HG03571 (cell line): Measurements from ENCODE around the gene FBXL13.
"Not testable (repeated sequence)": the region's sequence is repeated elsewhere in the genome, so short reads cannot be mapped to it uniquely, and the experiment has no call there.

Experiments used
- ATAC-seq: cut with Tn5 transposase; IDR thresholded peaks from one replicate; pipeline ENCODE4 v1.9.1; 2021; ENCODE audit not compliant: unreplicated experiment

FBXL13 gene

GRCh38 chr7:102988088-102988487 lies 86.5 kb downstream of the FBXL13 start:
- no peak for ATAC-seq

DNA sequence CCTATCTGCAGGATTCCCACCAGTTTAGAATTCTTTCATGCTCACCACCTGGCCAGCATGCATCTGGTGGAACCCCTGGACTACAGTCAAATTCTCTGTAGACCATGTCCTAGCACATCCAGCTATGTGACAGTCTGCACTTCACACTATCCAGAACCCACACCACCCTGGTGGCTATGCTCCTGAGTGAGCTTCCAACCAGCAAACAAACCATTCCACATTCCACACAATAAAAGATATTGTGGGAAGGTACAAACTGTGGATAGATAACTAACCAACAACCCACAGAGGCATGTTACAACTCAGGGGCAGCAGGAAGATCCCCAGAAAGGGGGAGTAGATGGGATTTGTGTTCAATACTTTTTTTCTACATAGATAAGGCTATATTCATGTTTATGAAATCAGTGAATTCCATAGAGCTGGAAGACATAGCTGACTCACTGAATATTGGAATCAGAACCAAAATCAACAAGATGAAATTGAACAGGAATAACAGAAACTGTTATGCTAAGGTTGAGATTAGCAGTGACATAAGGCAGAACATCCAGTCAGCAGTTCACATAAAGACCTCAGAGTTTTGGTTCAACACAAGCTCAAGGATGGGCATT lies 89.3 kb downstream of the FBXL13 start:
- ATAC-seq: no peak

- no peak for ATAC-seq
Observed at GRCh38 chr7:102983602-102984001, 91.0 kb downstream of the FBXL13 start.

GRCh38 chr7:102982235-102982634 lies 92.4 kb downstream of the FBXL13 start:
- no peak for ATAC-seq

DNA sequence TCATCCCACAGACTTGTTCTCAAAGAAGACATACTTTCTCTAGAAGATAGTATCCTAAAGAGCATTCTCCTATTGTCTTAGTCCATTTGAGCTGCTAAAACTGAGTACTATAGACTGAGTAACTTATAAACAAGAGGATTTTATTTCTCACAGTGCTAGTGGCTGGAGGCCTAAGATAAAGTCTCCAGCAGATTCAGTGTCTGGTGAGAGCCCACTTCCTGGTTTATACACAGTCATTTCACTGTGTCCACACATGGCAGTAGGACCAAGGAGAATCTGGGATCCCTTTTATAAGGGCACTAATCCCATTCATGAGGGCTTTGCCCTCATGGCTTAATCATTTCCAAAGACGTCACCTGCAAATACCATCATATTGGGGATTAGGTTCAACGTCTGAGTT lies 93.1 kb downstream of the FBXL13 start:
- ATAC-seq: no peak

- ATAC-seq: no peak
Observed at GRCh38 chr7:102979670-102980069, 94.9 kb downstream of the FBXL13 start.

- no peak for ATAC-seq
Observed at GRCh38 chr7:102978284-102978683, 96.3 kb downstream of the FBXL13 start.

DNA sequence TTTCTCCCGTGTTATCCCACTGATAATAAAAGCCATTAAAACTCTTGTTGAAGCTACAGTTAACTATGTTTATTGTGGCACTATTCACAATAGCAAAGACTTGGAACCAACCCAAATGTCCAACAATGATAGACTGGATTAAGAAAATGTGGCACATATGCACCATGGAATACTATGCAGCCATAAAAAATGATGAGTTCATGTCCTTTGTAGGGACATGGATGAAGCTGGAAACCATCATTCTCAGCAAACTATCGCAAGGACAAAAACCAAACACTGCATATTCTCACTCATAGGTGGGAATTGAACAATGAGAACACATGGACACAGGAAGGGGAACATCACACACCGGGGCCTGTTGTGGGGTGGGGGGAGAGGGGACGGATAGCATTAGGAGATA lies 97.0 kb downstream of the FBXL13 start:
- not testable (repeated sequence) for ATAC-seq

GRCh38 chr7:102976493-102976892 lies 98.1 kb downstream of the FBXL13 start:
- ATAC-seq: no peak

DNA sequence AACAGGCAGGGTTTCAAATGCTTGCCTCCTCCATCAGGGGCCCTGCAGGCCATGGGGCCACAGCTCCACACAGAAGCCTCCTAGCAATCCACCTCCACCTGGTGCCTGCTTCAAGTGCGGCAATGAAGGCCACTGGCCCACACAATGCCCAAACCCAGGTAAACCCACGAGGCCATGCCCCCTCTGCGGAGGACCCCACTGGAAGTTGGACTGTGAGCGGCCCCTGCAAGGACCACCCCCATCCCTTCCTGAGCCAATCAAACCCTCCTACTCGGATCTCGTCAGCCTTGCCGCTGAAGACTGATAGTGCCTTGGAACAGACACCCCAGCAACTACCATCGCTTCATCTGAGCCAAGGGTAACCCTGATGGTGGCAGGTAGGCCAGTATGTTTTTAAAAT lies 98.7 kb downstream of the FBXL13 start:
- ATAC-seq: no peak

GRCh38 chr7:102974366-102975236 lies 100.0 kb downstream of the FBXL13 start:
- no peak for ATAC-seq

DNA sequence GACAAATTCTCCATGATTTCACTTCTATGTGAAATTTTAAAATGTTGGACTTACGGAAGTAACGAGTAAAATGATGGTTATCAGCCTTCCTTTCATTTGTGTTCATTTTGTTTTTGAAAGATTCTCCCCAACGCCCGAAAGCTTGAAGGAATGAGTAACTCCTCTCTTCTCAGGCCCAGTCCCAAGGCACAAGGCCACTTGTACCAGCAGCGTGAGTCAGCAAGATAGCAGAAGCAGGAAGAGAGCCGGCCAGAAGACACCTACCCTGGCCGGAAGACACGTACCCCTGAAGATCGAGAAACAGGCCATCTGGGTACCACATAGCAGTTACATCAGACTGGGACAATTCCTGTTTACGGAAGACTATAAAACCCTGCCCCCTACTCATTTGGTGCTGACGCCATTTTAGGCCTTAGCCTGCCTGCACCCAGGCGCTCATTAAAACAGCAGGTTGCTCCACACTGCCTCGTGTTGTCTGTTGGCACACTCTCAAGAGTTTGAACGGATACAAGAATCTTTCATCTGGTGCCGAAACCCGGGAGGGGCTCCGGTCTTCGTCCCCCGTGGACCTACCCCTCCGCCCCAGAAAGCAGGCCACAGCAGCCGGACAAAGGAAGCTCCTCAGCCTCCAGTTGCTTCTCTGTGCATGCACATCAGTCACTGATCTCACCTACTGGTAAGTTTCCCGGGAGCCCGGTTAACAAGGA lies 101.3 kb downstream of the FBXL13 start:
- ATAC-seq: no peak

GRCh38 chr7:102967798-102968197 lies 106.8 kb downstream of the FBXL13 start:
- ATAC-seq: no peak

DNA sequence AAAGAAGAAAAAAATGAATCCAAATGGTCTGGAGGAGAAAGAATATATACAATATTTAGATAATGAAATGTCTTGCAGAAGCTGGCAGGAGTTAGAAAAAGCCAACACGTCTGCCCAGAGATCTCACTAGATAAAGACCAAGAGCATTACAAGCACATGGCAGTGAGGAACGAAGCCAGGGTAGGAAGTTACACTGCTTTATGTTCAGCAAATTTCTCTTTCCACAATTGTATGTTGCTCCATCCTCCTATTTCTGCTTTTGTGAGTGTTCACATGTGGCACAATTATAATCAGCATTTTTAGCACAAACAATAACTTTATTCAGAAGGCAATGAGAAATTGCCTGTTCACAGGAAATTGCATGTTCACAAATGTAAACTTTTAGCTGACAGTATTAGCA lies 108.1 kb downstream of the FBXL13 start:
- no peak for ATAC-seq

DNA sequence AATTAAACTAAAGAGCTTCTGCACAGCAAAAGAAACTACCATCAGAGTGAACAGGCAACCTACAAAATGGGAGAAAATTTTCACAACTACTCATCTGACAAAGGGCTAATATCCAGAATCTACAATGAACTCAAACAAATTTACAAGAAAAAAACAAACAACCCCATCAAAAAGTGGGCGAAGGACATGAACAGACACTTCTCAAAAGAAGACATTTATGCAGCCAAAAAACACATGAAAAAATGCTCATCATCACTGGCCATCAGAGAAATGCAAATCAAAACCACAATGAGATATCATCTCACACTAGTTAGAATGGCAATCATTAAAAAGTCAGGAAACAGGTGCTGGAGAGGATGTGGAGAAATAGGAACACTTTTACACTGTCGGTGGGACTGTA lies 112.6 kb downstream of the FBXL13 start:
- not testable (repeated sequence) for ATAC-seq

- not testable (repeated sequence) for ATAC-seq
Observed at GRCh38 chr7:102958004-102958403, 116.6 kb downstream of the FBXL13 start.

DNA sequence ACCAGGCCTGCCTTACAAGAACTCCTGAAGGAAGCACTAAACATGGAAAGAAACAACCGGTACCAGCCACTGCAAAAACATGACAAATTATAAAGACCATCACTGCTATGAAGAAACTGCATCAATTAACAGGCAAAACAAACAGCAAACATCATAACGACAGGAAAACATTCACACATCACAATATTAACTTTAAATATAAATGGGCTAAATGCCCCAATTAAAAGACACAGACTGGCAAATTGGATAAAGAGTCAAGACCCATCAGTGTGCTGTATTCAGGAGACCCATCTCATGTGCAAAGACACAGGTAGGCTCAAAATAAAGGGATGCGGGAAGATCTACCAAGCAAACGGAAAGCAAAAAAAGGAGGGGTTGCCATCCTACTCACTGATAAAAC lies 120.2 kb downstream of the FBXL13 start:
- not testable (repeated sequence) for ATAC-seq

- no peak for ATAC-seq
Observed at GRCh38 chr7:102953406-102953805, 121.2 kb downstream of the FBXL13 start.

DNA sequence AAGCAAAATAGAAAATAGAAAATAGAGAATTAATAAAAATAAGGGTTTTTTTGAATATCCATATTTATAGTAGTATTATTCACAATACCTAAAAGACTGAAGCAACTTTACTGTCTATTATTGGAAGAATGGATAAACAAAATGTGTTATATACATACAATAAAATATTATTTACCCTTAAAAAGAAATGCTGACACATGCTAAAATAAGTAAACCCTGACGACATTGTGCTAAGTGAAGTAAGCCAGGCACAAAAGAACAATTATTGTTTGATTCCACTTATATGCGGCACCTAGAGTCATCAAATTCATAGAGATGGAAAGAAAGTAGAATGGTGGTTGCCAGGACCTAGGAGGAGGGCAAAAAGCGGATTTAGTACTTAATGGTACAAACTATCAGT lies 122.8 kb downstream of the FBXL13 start:
- no peak for ATAC-seq

DNA sequence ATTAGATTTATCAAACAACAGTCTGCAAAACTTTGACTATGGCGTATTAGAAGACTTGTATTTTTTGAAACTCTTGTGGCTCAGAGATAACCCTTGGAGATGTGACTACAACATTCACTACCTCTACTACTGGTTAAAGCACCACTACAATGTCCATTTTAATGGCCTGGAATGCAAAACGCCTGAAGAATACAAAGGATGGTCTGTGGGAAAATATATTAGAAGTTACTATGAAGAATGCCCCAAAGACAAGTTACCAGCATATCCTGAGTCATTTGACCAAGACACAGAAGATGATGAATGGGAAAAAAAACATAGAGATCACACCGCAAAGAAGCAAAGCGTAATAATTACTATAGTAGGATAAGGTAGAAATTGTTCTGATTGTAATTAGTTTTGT lies 130.4 kb downstream of the FBXL13 start:
- ATAC-seq: no peak

- no peak for ATAC-seq
Observed at GRCh38 chr7:102943423-102944169, 131.0 kb downstream of the FBXL13 start.
